HG03097 (cell line): ENCODE data around the gene NADSYN1.
A peak's percentile ranks its signal among the peaks of the same experiment; 100 is the strongest.

ENCODE experiments used
- ATAC-seq: cut with Tn5 transposase; IDR thresholded peaks from one replicate; pipeline ENCODE4 v1.9.1; 2021; ENCODE audit not compliant: unreplicated experiment, low FRiP score

NADSYN1 gene

GRCh38 chr11:71432761-71433647 lies 20.0 kb upstream of the NADSYN1 start:
- ATAC-seq, result no peak

DNA sequence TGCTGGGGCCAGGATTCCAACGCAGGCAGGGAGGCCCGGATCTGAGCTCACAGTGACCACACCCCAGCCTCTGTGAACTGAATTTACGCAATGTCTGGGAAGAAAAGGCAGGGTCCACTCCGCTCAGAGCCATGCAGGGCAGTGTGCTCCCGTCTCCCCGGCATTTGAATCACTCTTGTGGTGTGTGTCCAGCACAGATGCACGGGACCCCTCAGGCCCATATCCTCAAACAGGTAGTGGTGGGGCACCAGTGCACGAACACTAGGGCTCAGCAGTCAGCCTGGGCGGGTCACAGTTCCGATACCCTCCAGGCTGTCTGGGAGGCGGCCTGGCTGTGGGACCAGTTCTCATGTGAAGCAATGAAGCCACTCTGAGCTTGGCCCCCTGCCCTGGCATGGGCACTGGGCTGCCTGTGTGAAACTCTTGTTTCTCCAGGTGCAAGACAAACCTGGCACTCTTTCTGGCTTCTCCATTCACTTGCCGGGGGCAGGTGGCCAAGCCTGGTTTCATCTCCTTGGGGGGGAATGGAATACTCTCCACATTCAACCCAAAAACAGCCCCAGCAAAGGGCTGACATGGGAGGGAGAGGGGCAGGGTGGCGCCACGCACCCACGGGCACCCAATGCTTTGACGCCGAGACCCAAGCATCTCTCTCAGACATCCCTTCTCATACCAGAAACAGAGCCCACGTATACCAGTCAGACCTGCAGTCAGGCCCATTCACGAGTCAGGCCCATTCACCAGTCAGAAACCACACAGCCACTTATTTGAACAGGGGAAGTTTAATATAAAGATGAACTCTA lies 19.2 kb upstream of the NADSYN1 start:
- ATAC-seq, result no peak

- ATAC-seq, result no peak
Observed at GRCh38 chr11:71434576-71435130, 18.4 kb upstream of the NADSYN1 start.

DNA sequence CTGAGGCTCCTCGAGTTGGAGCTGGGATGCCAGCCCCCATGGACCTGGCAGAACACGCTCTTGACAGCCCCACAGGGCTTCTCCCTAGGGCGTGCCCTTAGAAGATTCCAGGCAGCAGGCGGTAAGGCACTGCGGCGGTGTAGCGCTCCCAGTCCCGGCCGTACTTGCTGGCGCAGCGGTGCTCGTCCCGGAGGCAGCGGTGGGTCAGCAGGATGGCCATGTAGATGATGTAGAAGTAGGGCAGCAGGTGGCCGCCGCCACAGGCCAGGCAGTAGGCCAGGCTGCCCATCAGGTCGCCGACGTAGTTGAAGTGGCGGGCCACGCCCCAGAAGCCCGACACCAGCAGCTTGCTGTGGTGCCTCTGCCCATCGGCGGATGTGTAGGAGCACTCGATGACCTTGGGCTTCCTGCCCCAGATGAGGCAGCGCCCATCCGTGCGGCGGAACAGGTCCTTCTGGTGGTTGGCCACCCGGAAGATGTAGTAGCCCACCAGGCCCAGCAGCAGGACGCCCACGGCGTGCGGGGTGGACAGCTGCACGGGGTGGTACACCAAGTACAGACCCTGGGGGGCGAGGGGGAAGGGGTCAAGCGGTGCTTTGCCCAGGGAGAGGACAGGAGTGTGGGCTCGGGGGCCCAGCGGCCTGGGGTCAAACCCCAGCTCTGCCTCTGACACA lies 17.6 kb upstream of the NADSYN1 start:
- no peak for ATAC-seq

- ATAC-seq, result no peak
Observed at GRCh38 chr11:71436861-71437260, 16.1 kb upstream of the NADSYN1 start.

GRCh38 chr11:71437399-71437798 lies 15.6 kb upstream of the NADSYN1 start:
- ATAC-seq, result no peak

DNA sequence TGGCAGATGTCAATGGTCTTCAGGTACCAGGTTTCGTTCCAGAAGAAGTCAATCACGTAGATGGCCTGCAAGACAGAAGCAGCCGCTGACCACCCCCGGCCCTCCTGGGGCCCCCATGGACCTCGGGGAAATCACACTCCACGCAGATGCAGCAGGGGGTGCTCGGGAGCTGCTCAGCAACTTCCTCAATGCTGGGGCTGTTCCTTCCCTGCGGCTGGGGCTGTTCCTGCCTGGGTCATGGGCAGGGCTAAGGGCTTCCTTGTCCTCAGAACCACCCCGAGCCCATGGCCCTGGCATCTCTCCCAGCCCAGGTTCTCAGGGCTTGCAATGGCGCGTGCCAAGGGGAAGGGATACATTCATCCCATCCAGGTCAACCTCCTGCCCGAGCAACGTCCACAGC lies 15.1 kb upstream of the NADSYN1 start:
- ATAC-seq, result no peak

DNA sequence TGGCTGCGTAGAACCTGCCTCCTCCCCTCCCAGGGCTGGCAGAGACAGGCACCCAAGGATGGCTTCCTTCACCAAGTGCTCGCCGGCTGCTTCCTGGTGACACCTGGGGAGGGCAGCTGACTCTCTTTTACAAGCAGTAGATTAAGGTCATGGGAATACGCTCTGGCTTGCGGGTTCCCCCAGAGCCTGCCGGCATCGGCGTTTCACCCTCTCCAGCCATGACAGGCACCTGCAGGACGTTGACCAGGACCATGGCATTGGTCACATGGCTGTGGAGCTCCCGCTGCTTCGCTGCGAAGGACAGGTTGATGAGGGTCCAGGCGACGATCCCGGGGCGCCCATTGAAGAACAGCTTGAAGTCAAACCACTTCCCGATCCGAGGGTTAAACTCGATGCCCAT lies 14.4 kb upstream of the NADSYN1 start:
- ATAC-seq, result no peak

GRCh38 chr11:71440021-71440755 lies 12.8 kb upstream of the NADSYN1 start:
- no peak for ATAC-seq

- no peak for ATAC-seq
Observed at GRCh38 chr11:71441251-71441650, 11.8 kb upstream of the NADSYN1 start.

DNA sequence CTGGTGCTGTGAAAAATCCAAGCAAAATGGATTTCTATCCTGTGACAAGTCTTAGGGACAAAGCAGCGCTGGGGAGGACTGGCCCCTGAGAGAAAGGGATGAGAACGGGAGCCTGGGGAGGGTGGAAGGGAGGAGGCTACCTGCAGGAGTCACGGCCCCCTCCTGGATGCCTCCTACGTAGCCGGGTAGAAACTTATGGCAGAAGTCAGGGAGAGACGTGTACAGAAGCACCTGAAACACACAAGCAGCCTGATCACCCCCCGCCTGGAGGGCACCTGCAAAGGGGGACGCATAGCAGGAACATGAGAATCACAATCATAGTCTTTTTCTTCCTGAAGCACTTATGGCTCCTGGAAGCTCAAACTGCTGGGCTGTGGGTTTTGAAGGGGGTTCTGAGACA lies 10.9 kb upstream of the NADSYN1 start:
- ATAC-seq, result no peak

- no peak for ATAC-seq
Observed at GRCh38 chr11:71442880-71443279, 10.1 kb upstream of the NADSYN1 start.

GRCh38 chr11:71443736-71444445 lies 9.1 kb upstream of the NADSYN1 start:
- no peak for ATAC-seq

- ATAC-seq, result no peak
Observed at GRCh38 chr11:71444811-71445210, 8.2 kb upstream of the NADSYN1 start.

- ATAC-seq, result no peak
Observed at GRCh38 chr11:71446150-71446549, 6.9 kb upstream of the NADSYN1 start.

GRCh38 chr11:71446942-71447688 lies 5.9 kb upstream of the NADSYN1 start:
- ATAC-seq, result no peak

GRCh38 chr11:71447791-71448256 lies 5.2 kb upstream of the NADSYN1 start:
- ATAC-seq, result no peak

DNA sequence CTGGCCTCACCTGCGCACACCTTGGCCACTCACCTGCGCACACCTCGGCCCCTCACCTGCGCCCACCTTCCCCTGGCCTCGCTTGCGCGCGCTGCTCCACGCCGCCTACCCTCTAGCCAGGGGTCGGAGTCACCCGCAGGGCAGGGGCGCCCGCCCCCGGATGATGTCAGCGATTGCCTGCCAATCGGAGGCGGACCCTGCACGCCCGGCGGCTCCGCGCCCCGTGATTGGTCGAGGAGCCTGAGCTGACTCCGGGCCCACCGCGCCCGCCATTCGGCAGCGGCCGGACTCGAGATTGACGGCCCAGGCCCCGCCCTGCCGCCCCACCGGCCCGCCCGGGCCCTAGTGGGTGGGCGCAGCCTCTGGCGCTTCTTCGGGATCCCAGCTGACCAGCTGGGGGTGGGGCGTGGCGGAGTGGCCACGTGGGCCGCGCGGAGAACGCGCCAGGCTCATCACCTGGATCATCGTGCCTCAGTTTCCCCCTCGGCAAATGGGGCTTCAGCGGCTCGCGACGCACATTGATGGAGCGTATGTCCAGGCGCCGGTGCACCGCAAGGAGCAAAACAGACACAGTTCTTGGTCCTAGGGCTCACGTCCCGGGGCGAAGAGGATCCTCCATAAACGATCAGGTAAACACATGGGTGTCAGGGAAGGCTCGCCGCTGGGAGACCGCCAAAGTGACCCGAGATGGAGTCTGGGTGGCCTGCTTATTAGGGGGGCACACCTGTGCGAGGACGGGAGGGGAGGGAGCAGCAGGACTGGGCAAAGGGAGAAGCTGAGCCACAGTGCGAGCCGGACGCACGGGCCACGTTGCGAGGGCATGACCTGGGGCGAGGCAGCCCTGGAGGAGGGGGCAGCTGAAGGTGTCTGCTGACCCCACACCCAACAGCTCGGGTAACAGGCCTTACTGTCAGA lies 4.5 kb upstream of the NADSYN1 start, which contains the start of gene DHCR7:
TSS of gene DHCR7 (minus strand) at position 137 of the 915 bp plus-strand sequence. CDS start 3,441 bp downstream, outside the sequence.
- peak; percentile 76 for ATAC-seq
